Upper lobe of right lung (tissue), 1 donor: ENCODE results near the gene AKAP8L. TPM values are rescaled to one million over a fixed set of nuclear protein-coding genes. Genes with fewer than 3 reads are reported as not detected.

Source experiments
- ATAC-seq: fragments of 200-7000 bp; cut with Tn5 transposase; one replicate; pipeline ENCODE4 v1.9.1; 2020; ENCODE audit warnings: mild to moderate bottlenecking, moderate library complexity
- DNase-seq: peaks from one replicate; pipeline ENCODE4 v3.0.0-alpha.2; 2020
- H3K27ac ChIP-seq: fragments of 200-600 bp; one replicate; pipeline ENCODE4 v1.8.0; 2022
- H3K27me3 ChIP-seq: fragments of 200-600 bp; one replicate; pipeline ENCODE4 v1.8.0; 2022; ENCODE audit warnings: mild to moderate bottlenecking
- H3K36me3 ChIP-seq: fragments of 200-600 bp; one replicate; pipeline ENCODE4 v1.8.0; 2022
- H3K4me1 ChIP-seq: fragments of 200-600 bp; one replicate; pipeline ENCODE4 v1.8.0; 2022
- H3K4me3 ChIP-seq: fragments of 200-600 bp; one replicate; pipeline ENCODE4 v1.8.0; 2022; ENCODE audit warnings: mild to moderate bottlenecking
- H3K9me3 ChIP-seq: fragments of 200-600 bp; one replicate; pipeline ENCODE4 v1.8.0; 2022
- CTCF ChIP-seq: fragments of 200-600 bp; IDR thresholded peaks from one replicate; pipeline ENCODE4 v1.8.0; 2022; ENCODE audit warnings: antibody characterized with exemption
- intact Hi-C: fragments of 100-400 bp; cut with DNase I; formaldehyde crosslinking; loops from one replicate; pipeline ENCODE4 v1.11.0; 2022
- total RNA-seq: library from RNA; stranded (reverse); fragmentation: NEBNext Ultra II Directional; extraction: Animal tissue kit (Norgen Biotek cat#: 25700); gene quantifications from one replicate; pipeline ENCODE4 v1.2.1, GENCODE V29; 2021
- donor health status: DM: no; HTN: yes; CAD: no; lungs with severe emphysema.

AKAP8L gene
- total RNA-seq, 1 donor from 2014 or later = 95.5 TPM

GRCh38 chr19:15404780-15405211 lies 14.0 kb downstream of the AKAP8L start:
- ATAC-seq = no peak
- TF ChIP-seq CTCF = no peak
- intact Hi-C loops = no loop called here
- peaks cover 64% of the 10 kb centered on the region for H3K36me3 ChIP-seq
- H3K4me1 ChIP-seq = peaks cover 23% of the 10 kb centered on the region
- no peaks in the 10 kb centered on the region for H3K27me3 ChIP-seq
- no peak overlapping the region for H3K27ac ChIP-seq
- H3K4me3 ChIP-seq = no peak overlapping the region
- DNase-seq = no peak
- no peaks in the 10 kb centered on the region for H3K9me3 ChIP-seq

- DNase-seq (no peak), ATAC-seq (peak; percentile 64)
- Histone ChIP-seq H3K27me3 (no peaks in the 10 kb centered on the region), H3K4me3 (no peak overlapping the region), H3K9me3 (no peaks in the 10 kb centered on the region), H3K36me3 (peaks cover 64% of the 10 kb centered on the region), H3K27ac (no peak overlapping the region), H3K4me1 (peaks cover 23% of the 10 kb centered on the region)
- intact Hi-C loops = no loop called here
- TF ChIP-seq CTCF = no peak
These were observed 14.6 kb downstream of the AKAP8L start for GRCh38 chr19:15404097-15404779.

- Histone ChIP-seq H3K4me1 (peaks cover 23% of the 10 kb centered on the region), H3K36me3 (peaks cover 69% of the 10 kb centered on the region), H3K27ac (no peak overlapping the region), H3K4me3 (no peak overlapping the region), H3K27me3 (no peaks in the 10 kb centered on the region), H3K9me3 (no peaks in the 10 kb centered on the region)
- TF ChIP-seq CTCF = no peak
- DNase-seq = no peak
- intact Hi-C loops = no loop called here
- no peak for ATAC-seq
These were observed 15.6 kb downstream of the AKAP8L start for GRCh38 chr19:15403151-15403531.

- ATAC-seq (no peak), DNase-seq (no peak)
- no peaks in the 10 kb centered on the region for H3K27me3 ChIP-seq
- H3K36me3 ChIP-seq = peaks cover 69% of the 10 kb centered on the region
- intact Hi-C loops = no loop called here
- H3K27ac ChIP-seq = no peak overlapping the region
- H3K4me3 ChIP-seq = no peak overlapping the region
- no peak for TF ChIP-seq CTCF
- H3K9me3 ChIP-seq = no peaks in the 10 kb centered on the region
- peaks cover 23% of the 10 kb centered on the region for H3K4me1 ChIP-seq
These were observed 16.2 kb downstream of the AKAP8L start for GRCh38 chr19:15402411-15403150.

GRCh38 chr19:15401397-15401710 lies 17.4 kb downstream of the AKAP8L start:
- no peak overlapping the region for H3K4me3 ChIP-seq
- intact Hi-C loops = no loop called here
- TF ChIP-seq CTCF = no peak
- H3K4me1 ChIP-seq = peaks cover 19% of the 10 kb centered on the region
- H3K27me3 ChIP-seq = no peaks in the 10 kb centered on the region
- H3K27ac ChIP-seq = no peak overlapping the region
- no peaks in the 10 kb centered on the region for H3K9me3 ChIP-seq
- ATAC-seq (no peak), DNase-seq (no peak)
- peaks cover 79% of the 10 kb centered on the region for H3K36me3 ChIP-seq
